Breast epithelium (tissue), 3 donors: ENCODE data around the gene FASLG.

ENCODE experiments used
- CTCF ChIP-seq, 3 donors: fragments of 450-650 bp; IDR thresholded peaks; one replicate each; pipeline ENCODE4 v1.5.1; 2016 to 2017; ENCODE audit warnings: antibody characterized with exemption in 3 of 3, mild to moderate bottlenecking in 3 of 3, moderate library complexity in 3 of 3
- POLR2A ChIP-seq: fragments of 450-650 bp; IDR thresholded peaks from one replicate; pipeline ENCODE4 v1.6.1; 2016; ENCODE audit warnings: antibody characterized with exemption, mild to moderate bottlenecking, moderate library complexity

GRCh38 chr1:172698224-172698623 lies 39.3 kb downstream of the FASLG start:
- TF ChIP-seq CTCF (IDR thresholded peaks at IDR 0.05) (no peak), POLR2A (no peak)
